Trophoblast cell (in vitro differentiated cells and primary cell): ENCODE measurements around the gene GALNT7.

ENCODE experiments used
- DNase-seq, 2 donors: peaks; one replicate each; pipeline ENCODE4 v3.0.0-alpha.2; 2016
- H2AFZ ChIP-seq: 2 replicates; pipeline ENCODE4 v1.6.1; 2013; ENCODE audit warnings: low read length, moderate library complexity, mild to moderate bottlenecking; ENCODE audit not compliant: insufficient read depth, poor library complexity
- H2AK5ac ChIP-seq: 2 replicates; pipeline ENCODE4 v1.6.1; 2013; ENCODE audit warnings: mild to moderate bottlenecking, low read length
- H2BK120ac ChIP-seq: 2 replicates; pipeline ENCODE4 v1.6.1; 2013; ENCODE audit warnings: low read length, mild to moderate bottlenecking, moderate library complexity; ENCODE audit not compliant: insufficient read depth, poor library complexity
- H2BK12ac ChIP-seq: 2 replicates; pipeline ENCODE4 v1.6.1; 2013; ENCODE audit warnings: mild to moderate bottlenecking, low read length, moderate library complexity
- H2BK5ac ChIP-seq: 2 replicates; pipeline ENCODE4 v1.6.1; 2013; ENCODE audit warnings: low read length, low read depth, moderate library complexity, mild to moderate bottlenecking; ENCODE audit not compliant: poor library complexity
- H3K14ac ChIP-seq: 2 replicates; pipeline ENCODE4 v1.6.1; 2013; ENCODE audit warnings: mild to moderate bottlenecking, low read length
- H3K18ac ChIP-seq: 2 replicates; pipeline ENCODE4 v1.6.1; 2013; ENCODE audit warnings: mild to moderate bottlenecking, low read length
- H3K23ac ChIP-seq: 2 replicates; pipeline ENCODE4 v1.6.1; 2013; ENCODE audit warnings: low read length
- H3K27ac ChIP-seq: 2 replicates; pipeline ENCODE4 v1.5.1; 2013; ENCODE audit warnings: low read depth, mild to moderate bottlenecking, inconsistent platforms, low read length, moderate library complexity
- H3K27me3 ChIP-seq: 2 replicates; pipeline ENCODE4 v1.6.1; 2013; ENCODE audit warnings: inconsistent platforms, mild to moderate bottlenecking, low read length, moderate library complexity; ENCODE audit not compliant: insufficient read depth
- H3K36me3 ChIP-seq, 2 experiments: 1 replicate in 1 of 2; 2 replicates in 1 of 2; pipeline ENCODE4 v1.6.1; 2013; ENCODE audit warnings: low read length in 2 of 2, mild to moderate bottlenecking in 2 of 2, moderate library complexity in 1 of 2; ENCODE audit not compliant: insufficient read depth in 2 of 2, control insufficient read depth in 1 of 2
- H3K4ac ChIP-seq: 2 replicates; pipeline ENCODE4 v1.6.1; 2013; ENCODE audit warnings: low read depth, mild to moderate bottlenecking, low read length, moderate library complexity
- H3K4me1 ChIP-seq, 2 experiments: 1 replicate in 1 of 2; 2 replicates in 1 of 2; pipeline ENCODE4 v1.6.1; 2013; ENCODE audit warnings: low read length in 2 of 2, mild to moderate bottlenecking in 2 of 2, moderate library complexity in 1 of 2; ENCODE audit not compliant: insufficient read depth in 2 of 2, control insufficient read depth in 1 of 2
- H3K4me2 ChIP-seq: 2 replicates; pipeline ENCODE4 v1.6.1; 2013; ENCODE audit warnings: inconsistent platforms, mild to moderate bottlenecking, low read length, moderate library complexity
- H3K4me3 ChIP-seq: 2 replicates; pipeline ENCODE4 v1.5.1; 2013; ENCODE audit warnings: mild to moderate bottlenecking, low read depth, low read length, inconsistent platforms
- H3K79me1 ChIP-seq: one replicate; pipeline ENCODE4 v1.6.1; 2013; ENCODE audit warnings: low read length
- H3K79me2 ChIP-seq: 2 replicates; pipeline ENCODE4 v1.6.1; 2013; ENCODE audit warnings: low read length, mild to moderate bottlenecking; ENCODE audit not compliant: control insufficient read depth, insufficient read depth, poor library complexity
- H3K9ac ChIP-seq: 2 replicates; pipeline ENCODE4 v1.6.1; 2013; ENCODE audit warnings: mild to moderate bottlenecking, low read length
- H3K9me3 ChIP-seq: 2 replicates; pipeline ENCODE4 v1.6.1; 2013; ENCODE audit warnings: low read depth, mild to moderate bottlenecking, control low read depth, inconsistent platforms, low read length; ENCODE audit not compliant: insufficient read depth
- H4K12ac ChIP-seq: 2 replicates; pipeline ENCODE4 v1.6.1; 2013; ENCODE audit warnings: low read depth, mild to moderate bottlenecking, low read length, moderate library complexity
- H4K8ac ChIP-seq: 2 replicates; pipeline ENCODE4 v1.6.1; 2013; ENCODE audit warnings: low read depth, mild to moderate bottlenecking, low read length, moderate library complexity
- H4K91ac ChIP-seq: one replicate; pipeline ENCODE4 v1.6.1; 2013; ENCODE audit warnings: low read depth, mild to moderate bottlenecking, low read length, moderate library complexity
- WGBS: extraction: QIAGEN DNeasy Blood & Tissue Kit; methylation state at CpG from one replicate; pipeline ENCODE4 v1.1.7; 2013; ENCODE audit warnings: missing lambda C conversion rate; ENCODE audit not compliant: insufficient read length, insufficient coverage; ENCODE audit errors: extremely low coverage; 5-methylcytosine and 5-hydroxymethylcytosine counted together

Gene GALNT7

GRCh38 chr4:173334085-173334890, 165.7 kb downstream of the GALNT7 start, which contains the start of gene HMGB2:
TSS of gene HMGB2 (minus strand) at chr4:173334358. CDS start at chr4:173333649, 709 bp downstream.
- H3K27ac ChIP-seq, result peak within 1 kb of the TSS; percentile 95
- peak within 1 kb of the TSS; percentile 98 for H3K18ac ChIP-seq
- peak within 1 kb of the TSS; percentile 94 for H2BK5ac ChIP-seq
- peak within 1 kb of the TSS; percentile 99 for H3K4ac ChIP-seq
- peak within 1 kb of the TSS; percentile 99 for H3K14ac ChIP-seq
- H3K9me3 ChIP-seq, result no peaks in the 10 kb centered on the region
- DNase-seq, result peak; percentile 100
- peaks cover 4 to 5% of the 10 kb centered on the region in 2 experiments for H3K36me3 ChIP-seq
- no peak within 1 kb of the TSS for H3K23ac ChIP-seq
- peak within 1 kb of the TSS; percentile 99 for H4K12ac ChIP-seq
- peaks cover 9% of the 10 kb centered on the region for H3K79me2 ChIP-seq
- peak within 1 kb of the TSS; percentile 90 for H3K9ac ChIP-seq
- H3K4me1 ChIP-seq, result no peaks in the 10 kb centered on the region
- peak within 1 kb of the TSS; percentile 96 for H4K8ac ChIP-seq
- H2AFZ ChIP-seq, result peak within 1 kb of the TSS; percentile 97
- H4K91ac ChIP-seq, result peak within 1 kb of the TSS; percentile 94
- H2BK120ac ChIP-seq, result peak within 1 kb of the TSS; percentile 95
- peak within 1 kb of the TSS; percentile 98 for H2AK5ac ChIP-seq
- H2BK12ac ChIP-seq, result no peak within 1 kb of the TSS
- WGBS, result no CpG with 5 or more reads among the region's 61 CpGs
- peaks cover 13% of the 10 kb centered on the region for H3K79me1 ChIP-seq
- H3K4me3 ChIP-seq, result peak within 1 kb of the TSS; percentile 86
- H3K27me3 ChIP-seq, result no peaks in the 10 kb centered on the region
- peak within 1 kb of the TSS; percentile 74 for H3K4me2 ChIP-seq

GRCh38 chr4:173334891-173335752, 166.5 kb downstream of the GALNT7 start:
- no peaks in the 10 kb centered on the region for H3K27me3 ChIP-seq
- peaks cover 4 to 5% of the 10 kb centered on the region in 2 experiments for H3K36me3 ChIP-seq
- no peak overlapping the region for H3K23ac ChIP-seq
- no peak overlapping the region for H2BK12ac ChIP-seq
- peak overlapping the region; percentile 74 for H3K4me2 ChIP-seq
- H3K79me1 ChIP-seq, result peaks cover 13% of the 10 kb centered on the region
- peaks cover 9% of the 10 kb centered on the region for H3K79me2 ChIP-seq
- peak overlapping the region; percentile 77 for H2BK5ac ChIP-seq
- H4K91ac ChIP-seq, result peak overlapping the region; percentile 86
- H3K18ac ChIP-seq, result peak overlapping the region; percentile 74
- peak overlapping the region; percentile 79 for H3K27ac ChIP-seq
- H3K4me1 ChIP-seq, result no peaks in the 10 kb centered on the region
- no peak overlapping the region for H2AK5ac ChIP-seq
- H3K4ac ChIP-seq, result peak overlapping the region; percentile 39
- H2AFZ ChIP-seq, result peak overlapping the region; percentile 80
- no peaks in the 10 kb centered on the region for H3K9me3 ChIP-seq
- peak overlapping the region; percentile 85 for H4K8ac ChIP-seq
- no CpG with 5 or more reads among the region's 52 CpGs for WGBS
- peak overlapping the region; percentile 92 for H3K14ac ChIP-seq
- H3K9ac ChIP-seq, result peak overlapping the region; percentile 90
- H3K4me3 ChIP-seq, result peak overlapping the region; percentile 78
- peak overlapping the region; percentile 40 for H4K12ac ChIP-seq
- peak overlapping the region; percentile 59 for H2BK120ac ChIP-seq
- DNase-seq, result peak; percentile 70 to 78

GRCh38 chr4:173337463-173337862, 168.9 kb downstream of the GALNT7 start:
- peaks cover 9% of the 10 kb centered on the region for H3K79me2 ChIP-seq
- H3K4me2 ChIP-seq, result no peak overlapping the region
- no peak overlapping the region for H3K27ac ChIP-seq
- no peak overlapping the region for H3K4me3 ChIP-seq
- H3K36me3 ChIP-seq, result no peaks in the 10 kb centered on the region
- H3K23ac ChIP-seq, result no peak overlapping the region
- H4K8ac ChIP-seq, result no peak overlapping the region
- H4K12ac ChIP-seq, result no peak overlapping the region
- no peak for DNase-seq
- H3K79me1 ChIP-seq, result peaks cover 13% of the 10 kb centered on the region
- H3K9me3 ChIP-seq, result no peaks in the 10 kb centered on the region
- H3K14ac ChIP-seq, result no peak overlapping the region
- no peak overlapping the region for H3K9ac ChIP-seq
- H3K4me1 ChIP-seq, result no peaks in the 10 kb centered on the region
- H2BK120ac ChIP-seq, result no peak overlapping the region
- H2BK12ac ChIP-seq, result no peak overlapping the region
- no peak overlapping the region for H3K18ac ChIP-seq
- WGBS, result no CpG with 5 or more reads among the region's 2 CpGs
- H2AFZ ChIP-seq, result no peak overlapping the region
- no peaks in the 10 kb centered on the region for H3K27me3 ChIP-seq
- no peak overlapping the region for H2AK5ac ChIP-seq
- no peak overlapping the region for H2BK5ac ChIP-seq
- no peak overlapping the region for H4K91ac ChIP-seq
- H3K4ac ChIP-seq, result no peak overlapping the region

GRCh38 chr4:173343832-173344397, 175.3 kb downstream of the GALNT7 start:
- Histone ChIP-seq H3K36me3 (no peaks in the 10 kb centered on the region), H3K4me2 (no peak overlapping the region), H3K4me3 (no peak overlapping the region), H2AFZ (no peak overlapping the region), H2BK5ac (no peak overlapping the region), H2BK120ac (no peak overlapping the region), H3K79me2 (no peaks in the 10 kb centered on the region), H3K27ac (peak overlapping the region; percentile 9), H2AK5ac (no peak overlapping the region), H3K23ac (no peak overlapping the region), H3K4ac (no peak overlapping the region), H4K91ac (no peak overlapping the region), H4K8ac (no peak overlapping the region), H3K4me1 (no peaks in the 10 kb centered on the region), H3K9me3 (no peaks in the 10 kb centered on the region), H3K18ac (no peak overlapping the region), H3K14ac (no peak overlapping the region), H3K79me1 (no peaks in the 10 kb centered on the region), H3K9ac (no peak overlapping the region), H4K12ac (no peak overlapping the region), H3K27me3 (no peaks in the 10 kb centered on the region), H2BK12ac (no peak overlapping the region)
- WGBS, result no CpG with 5 or more reads among the region's 3 CpGs
- DNase-seq, result no peak
